ENCODE data around the gene HMGN1. TPM values are rescaled to one million over a fixed set of nuclear protein-coding genes. Genes with fewer than 3 reads are reported as not detected.

Gene HMGN1, protein sequence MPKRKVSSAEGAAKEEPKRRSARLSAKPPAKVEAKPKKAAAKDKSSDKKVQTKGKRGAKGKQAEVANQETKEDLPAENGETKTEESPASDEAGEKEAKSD
- 100 to 1,000 TPM; 380 to 409 TPM for total RNA-seq

DNA sequence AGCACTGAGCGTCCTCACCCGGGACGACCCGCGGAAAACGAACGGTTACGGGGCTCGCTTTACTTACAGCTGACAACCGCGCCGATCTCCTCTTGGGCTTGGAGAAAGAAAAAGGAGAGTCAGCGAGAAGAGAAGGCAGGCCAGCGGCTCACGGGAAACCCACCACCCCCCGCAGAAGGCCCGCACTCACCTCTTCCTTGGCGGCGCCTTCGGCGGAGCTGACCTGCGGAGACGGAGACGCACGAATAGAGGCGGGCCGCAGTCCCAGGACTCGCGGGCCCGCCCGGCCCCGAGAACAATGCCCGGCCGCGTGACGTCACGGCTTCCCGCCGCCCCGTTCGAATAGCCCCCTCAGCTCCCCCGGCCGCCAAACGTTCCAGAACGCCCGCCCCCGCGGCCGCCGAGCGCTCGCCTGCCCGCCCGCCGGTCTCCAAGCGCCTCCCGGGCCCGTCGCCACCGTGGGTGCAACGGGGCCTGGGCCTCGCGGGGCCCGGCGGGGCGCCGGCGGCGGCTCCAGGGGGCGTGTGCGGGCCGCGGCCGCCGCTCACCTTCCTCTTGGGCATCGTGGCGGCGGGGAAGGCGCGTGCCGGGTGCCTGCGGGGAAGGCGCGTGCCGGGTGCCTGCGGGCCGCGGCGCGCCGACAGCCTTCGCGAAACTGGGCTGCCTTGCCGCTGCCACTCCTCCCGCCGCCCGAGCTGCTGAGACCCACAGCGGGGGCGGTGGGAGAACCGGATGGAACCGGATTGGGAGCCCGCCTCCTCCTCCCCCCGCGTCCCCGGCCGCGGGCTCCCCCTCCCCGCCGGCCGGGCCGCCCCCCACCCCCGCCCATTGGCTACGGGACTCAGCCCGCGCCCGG is at the start of gene HMGN1:
HMGN1 (minus strand) TSS at position 734 of the 856 bp plus-strand sequence; CDS start at position 563, 171 bp downstream.
- Mint-ChIP-seq H3K4me1 (ENCODE audit: low read depth) (peaks cover 39% of the 10 kb centered on the region), H3K36me3 (ENCODE audit: low read depth) (peaks cover 40% of the 10 kb centered on the region), H3K27ac (peak within 1 kb of the TSS; percentile 100), H3K9me3 (ENCODE audit: insufficient read depth) (no peaks in the 10 kb centered on the region), H3K4me3 (peak within 1 kb of the TSS; percentile 98), H3K27me3 (ENCODE audit: low read depth) (peaks cover 4% of the 10 kb centered on the region)
- DNase-seq (peak; percentile 89), ATAC-seq (peak; percentile 47)
- ChIA-PET CTCF (interaction anchor here (0.8 to 3.5 kb wide), 6 partner anchors 10 to 93 kb away, joined by 3 to 20 read pairs (median 4); partner anchors contain the start of gene BRWD1), POLR2A (interaction anchor here (0.8 to 4.8 kb wide), 10 partner anchors 9 to 165 kb away, joined by 3 to 77 read pairs (median 5); partner anchors contain the start of genes BRWD1 and PSMG1)

DNA sequence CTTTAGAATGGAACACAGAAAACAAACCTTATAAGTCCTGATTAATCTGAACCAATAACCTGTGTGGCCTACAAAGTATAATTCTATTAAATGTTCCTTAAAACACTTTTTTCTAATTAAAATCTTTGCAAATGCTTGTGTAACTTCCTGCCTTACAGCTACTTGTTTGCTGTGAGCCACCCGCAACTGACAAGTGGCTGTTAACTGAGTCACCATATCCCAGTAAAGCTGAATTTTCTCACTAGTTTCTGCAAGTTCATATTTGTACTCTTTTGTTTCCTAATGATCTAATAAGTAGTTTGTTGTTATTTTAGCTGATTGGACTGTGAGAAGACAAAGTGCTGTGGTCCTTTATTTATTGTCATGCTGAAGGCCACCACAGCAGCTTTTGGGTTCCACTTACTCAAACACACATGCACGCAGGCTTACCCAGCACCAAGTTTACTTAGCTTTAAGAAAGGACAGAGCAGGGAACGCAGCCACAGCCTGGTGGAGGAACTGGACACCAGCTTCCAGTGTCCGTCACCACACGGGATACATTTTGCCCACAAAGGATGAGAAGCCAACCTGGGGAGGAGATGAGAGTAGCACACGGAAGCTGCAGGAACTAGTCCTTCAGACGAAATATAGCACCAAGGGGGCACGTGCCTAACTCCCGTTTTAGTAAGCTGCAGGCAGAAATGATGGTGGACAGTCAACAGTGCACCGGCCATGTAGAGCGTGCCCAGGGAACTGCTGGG is 48.9 kb upstream of the HMGN1 start:
- ChIA-PET POLR2A (interaction anchor here (0.7 kb wide), 1 partner anchor 52 kb away, joined by 4 read pairs; no protein-coding TSS in a partner anchor), CTCF (interaction anchor here (1.3 to 1.7 kb wide), 2 partner anchors 10 to 44 kb away, joined by 4 to 5 read pairs; no protein-coding TSS in a partner anchor)
- H3K4me3 Mint-ChIP-seq = no peak overlapping the region
- no peaks in the 10 kb centered on the region for H3K4me1 Mint-ChIP-seq (ENCODE audit: low read depth)
- H3K27ac Mint-ChIP-seq = no peak overlapping the region
- no peak for ATAC-seq
- no peak for DNase-seq
- no peaks in the 10 kb centered on the region for H3K9me3 Mint-ChIP-seq (ENCODE audit: insufficient read depth)
- H3K27me3 Mint-ChIP-seq (ENCODE audit: low read depth) = no peaks in the 10 kb centered on the region
- peaks cover 26% of the 10 kb centered on the region for H3K36me3 Mint-ChIP-seq (ENCODE audit: low read depth)

DNA sequence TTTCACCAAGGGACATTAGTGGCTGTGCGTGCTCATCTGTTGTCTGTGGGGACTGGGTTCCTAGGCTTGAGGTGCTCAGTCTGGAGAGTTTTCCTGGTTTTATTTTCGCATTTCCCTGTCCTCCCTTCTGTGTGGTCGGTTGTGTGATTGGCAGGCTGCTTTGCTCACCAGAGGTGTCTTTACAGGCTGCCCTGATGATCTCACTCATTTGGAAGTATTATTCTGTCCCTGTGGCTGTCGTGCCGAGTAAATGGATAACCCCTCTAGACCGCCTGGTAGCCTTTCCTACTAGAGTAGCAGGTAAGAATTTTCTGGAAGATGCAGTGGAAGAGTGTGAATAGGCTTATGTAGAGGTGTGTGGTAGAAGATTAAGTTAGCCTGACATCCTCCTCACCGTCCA is 44.1 kb upstream of the HMGN1 start:
- Mint-ChIP-seq H3K27ac (no peak overlapping the region), H3K4me3 (no peak overlapping the region), H3K36me3 (ENCODE audit: low read depth) (peaks cover 40% of the 10 kb centered on the region), H3K27me3 (ENCODE audit: low read depth) (no peaks in the 10 kb centered on the region), H3K4me1 (ENCODE audit: low read depth) (peaks cover 15% of the 10 kb centered on the region), H3K9me3 (ENCODE audit: insufficient read depth) (no peaks in the 10 kb centered on the region)
- CTCF ChIA-PET = no interaction called here
- no peak for ATAC-seq
- POLR2A ChIA-PET = no interaction called here
- DNase-seq = no peak

DNA sequence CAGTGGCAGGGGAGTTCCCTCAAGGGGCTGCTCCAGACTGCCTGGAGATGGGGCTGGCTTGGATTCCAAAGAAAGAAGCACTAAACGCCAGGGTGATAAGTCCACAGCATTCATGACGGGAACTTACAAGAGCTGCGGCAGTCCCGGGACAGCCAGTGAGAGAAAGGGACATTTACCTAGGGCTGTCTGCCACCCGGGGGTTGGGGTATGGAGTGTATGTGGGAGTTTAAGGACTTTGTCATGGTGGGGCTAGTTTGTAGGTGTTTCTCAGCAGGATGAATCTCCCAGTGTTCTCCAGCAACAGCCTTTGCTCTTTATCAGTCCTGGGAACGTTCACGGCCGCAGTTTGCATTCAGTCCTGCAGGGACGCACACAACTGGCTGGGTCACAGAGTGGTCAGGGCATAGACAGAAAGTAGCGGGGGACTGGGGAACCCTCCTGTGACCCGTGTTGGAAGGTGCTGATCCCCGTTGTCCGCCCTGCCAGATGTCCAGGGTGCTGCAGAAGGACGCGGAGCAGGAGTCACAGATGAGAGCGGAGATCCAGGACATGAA is 41.4 kb upstream of the HMGN1 start:
- no peak overlapping the region for H3K4me3 Mint-ChIP-seq
- POLR2A ChIA-PET = interaction anchor here (2.0 kb wide), 1 partner anchor 76 kb away, joined by 5 read pairs; the partner anchor contains the start of gene BRWD1
- no peaks in the 10 kb centered on the region for H3K9me3 Mint-ChIP-seq (ENCODE audit: insufficient read depth)
- H3K27ac Mint-ChIP-seq = no peak overlapping the region
- CTCF ChIA-PET = interaction anchor here (0.9 to 1.5 kb wide), 2 partner anchors 9 to 214 kb away, joined by 3 to 5 read pairs; no protein-coding TSS in a partner anchor
- no peak for ATAC-seq
- H3K27me3 Mint-ChIP-seq (ENCODE audit: low read depth) = no peaks in the 10 kb centered on the region
- H3K36me3 Mint-ChIP-seq (ENCODE audit: low read depth) = peaks cover 29% of the 10 kb centered on the region
- DNase-seq = no peak
- peaks cover 26% of the 10 kb centered on the region for H3K4me1 Mint-ChIP-seq (ENCODE audit: low read depth)

DNA sequence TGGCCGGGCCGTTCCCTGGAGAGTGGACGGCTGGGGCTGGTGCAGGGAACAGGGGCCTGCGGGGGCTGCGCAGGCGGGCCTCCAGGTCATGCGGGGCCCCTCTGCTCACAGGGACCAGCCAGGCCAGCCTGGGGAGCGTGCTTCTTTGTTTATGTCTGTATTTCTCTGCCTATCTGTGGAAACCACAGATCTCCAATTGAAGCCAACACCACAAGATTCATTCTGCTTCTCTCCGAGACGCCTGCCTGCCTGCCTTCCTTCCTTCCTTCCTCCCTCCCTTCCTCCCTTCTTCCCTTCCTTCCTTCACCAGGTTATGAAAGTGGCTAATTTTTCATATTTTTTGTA is 39.9 kb upstream of the HMGN1 start:
- CTCF ChIA-PET = no interaction called here
- POLR2A ChIA-PET = no interaction called here
- DNase-seq = no peak
- peak overlapping the region; percentile 58 for H3K27ac Mint-ChIP-seq
- no peak for ATAC-seq
- peaks cover 38% of the 10 kb centered on the region for H3K4me1 Mint-ChIP-seq (ENCODE audit: low read depth)
- peaks cover 22% of the 10 kb centered on the region for H3K36me3 Mint-ChIP-seq (ENCODE audit: low read depth)
- H3K27me3 Mint-ChIP-seq (ENCODE audit: low read depth) = no peaks in the 10 kb centered on the region
- peak overlapping the region; percentile 85 for H3K4me3 Mint-ChIP-seq
- no peaks in the 10 kb centered on the region for H3K9me3 Mint-ChIP-seq (ENCODE audit: insufficient read depth)

DNA sequence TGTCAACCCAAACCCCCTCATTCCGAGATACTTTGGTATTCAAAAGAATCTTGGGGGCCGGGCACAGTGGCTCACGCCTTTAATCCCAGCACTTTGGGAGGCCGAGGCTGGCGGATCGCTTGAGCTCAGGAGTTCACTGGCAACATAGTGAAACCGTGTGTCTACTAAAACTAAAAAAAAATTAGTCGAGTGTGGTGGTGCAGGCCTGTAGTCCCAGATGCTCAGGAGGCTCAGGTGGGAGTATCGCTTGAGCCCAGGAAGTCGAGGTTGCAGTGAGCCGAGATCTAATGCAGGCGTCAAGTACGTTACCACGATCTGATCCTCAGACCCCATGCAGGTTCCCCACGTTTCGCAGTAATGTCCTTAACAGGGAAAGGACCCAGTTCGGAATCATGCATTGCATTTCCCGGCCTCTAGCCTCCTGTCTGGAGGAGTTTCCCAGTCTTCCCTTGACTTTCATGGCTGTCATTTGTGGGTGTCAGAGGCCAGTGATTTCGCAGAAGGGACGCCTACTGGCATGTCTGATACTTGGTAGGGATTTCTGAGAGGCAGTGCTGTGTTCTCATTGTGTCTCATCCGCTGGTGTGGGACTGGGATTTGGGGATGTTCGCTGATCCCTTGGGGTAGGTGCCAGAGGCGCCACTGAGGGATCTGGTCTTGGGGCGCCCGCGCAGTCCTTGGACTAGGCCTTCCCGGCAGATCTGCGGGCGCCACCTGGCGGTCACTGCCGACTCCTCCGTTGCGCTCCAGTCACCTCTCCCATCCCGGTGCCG is 39.3 kb upstream of the HMGN1 start:
- peaks cover 18% of the 10 kb centered on the region for H3K36me3 Mint-ChIP-seq (ENCODE audit: low read depth)
- CTCF ChIA-PET = interaction anchor here (0.6 to 2.6 kb wide), 15 partner anchors 11 to 211 kb away, joined by 3 to 20 read pairs (median 5); partner anchors contain the start of genes HMGN1, LCA5L and PSMG1
- DNase-seq = peak; percentile 91
- peak overlapping the region; percentile 89 for H3K27ac Mint-ChIP-seq
- POLR2A ChIA-PET = interaction anchor here (1.1 to 2.2 kb wide), 3 partner anchors 40 to 204 kb away, joined by 7 to 13 read pairs (median 13); partner anchors contain the start of genes BRWD1 and PSMG1
- peaks cover 38% of the 10 kb centered on the region for H3K4me1 Mint-ChIP-seq (ENCODE audit: low read depth)
- H3K4me3 Mint-ChIP-seq = peak overlapping the region; percentile 85
- no peaks in the 10 kb centered on the region for H3K27me3 Mint-ChIP-seq (ENCODE audit: low read depth)
- ATAC-seq = peak; percentile 89
- H3K9me3 Mint-ChIP-seq (ENCODE audit: insufficient read depth) = no peaks in the 10 kb centered on the region

DNA sequence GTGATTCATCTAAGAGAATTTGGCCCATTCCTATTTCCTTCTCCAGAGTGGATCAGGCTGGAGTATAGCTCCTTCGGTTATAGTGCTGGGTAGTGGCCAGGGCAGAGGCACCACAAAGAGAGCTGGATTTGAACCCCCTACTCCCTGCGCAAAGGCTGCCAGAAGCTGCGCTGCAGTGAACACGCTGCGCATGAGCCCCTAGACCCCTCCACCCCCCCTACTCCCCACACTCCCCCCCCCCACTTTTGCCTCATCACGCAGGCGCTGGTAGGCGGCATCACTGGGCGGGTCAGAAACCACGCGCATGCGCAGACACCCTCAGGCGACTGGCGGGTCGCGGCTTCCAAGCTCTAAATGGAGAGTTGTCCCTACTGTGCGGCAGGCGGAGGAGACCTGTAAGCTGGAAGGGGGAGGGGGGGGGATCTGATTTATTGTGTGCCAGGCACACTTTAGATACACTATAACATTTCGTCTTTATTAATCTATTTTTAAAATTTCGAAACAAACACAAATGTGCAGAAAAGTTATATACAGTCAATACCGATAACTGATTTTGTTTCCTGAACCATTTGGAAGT is 38.7 kb upstream of the HMGN1 start:
- CTCF ChIA-PET = interaction anchor here (0.6 to 2.6 kb wide), 16 partner anchors 11 to 210 kb away, joined by 3 to 20 read pairs (median 4); partner anchors contain the start of genes HMGN1, LCA5L and PSMG1
- peaks cover 12% of the 10 kb centered on the region for H3K36me3 Mint-ChIP-seq (ENCODE audit: low read depth)
- H3K27ac Mint-ChIP-seq = peak overlapping the region; percentile 89
- DNase-seq (peak; percentile 93), ATAC-seq (peak; percentile 60)
- H3K4me1 Mint-ChIP-seq (ENCODE audit: low read depth) = peaks cover 38% of the 10 kb centered on the region
- POLR2A ChIA-PET = interaction anchor here (0.6 to 2.2 kb wide), 4 partner anchors 40 to 242 kb away, joined by 3 to 13 read pairs (median 10); partner anchors contain the start of genes BRWD1 and PSMG1
- H3K27me3 Mint-ChIP-seq (ENCODE audit: low read depth) = no peaks in the 10 kb centered on the region
- no peaks in the 10 kb centered on the region for H3K9me3 Mint-ChIP-seq (ENCODE audit: insufficient read depth)
- H3K4me3 Mint-ChIP-seq = peak overlapping the region; percentile 85

DNA sequence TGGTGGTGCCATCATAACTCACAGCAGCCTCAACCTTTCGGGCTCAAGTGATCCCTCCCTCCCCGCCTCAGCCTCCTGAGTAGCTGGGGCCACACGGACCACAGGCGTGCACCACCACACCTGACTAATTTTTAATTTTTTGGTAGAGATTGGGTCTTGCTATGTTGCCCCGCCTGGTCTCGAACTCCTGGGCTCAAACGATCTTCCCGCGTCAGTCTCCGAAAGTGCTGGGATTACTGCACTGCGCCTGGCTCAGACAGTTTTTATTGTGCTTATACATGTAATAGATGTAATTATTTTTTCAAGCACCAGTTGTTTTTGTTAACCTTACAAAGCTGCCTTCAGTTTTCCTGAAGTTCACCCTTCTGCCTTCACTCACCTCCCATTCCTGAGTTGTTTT is 38.0 kb upstream of the HMGN1 start:
- peaks cover 40% of the 10 kb centered on the region for H3K4me1 Mint-ChIP-seq (ENCODE audit: low read depth)
- no peaks in the 10 kb centered on the region for H3K9me3 Mint-ChIP-seq (ENCODE audit: insufficient read depth)
- peak overlapping the region; percentile 89 for H3K27ac Mint-ChIP-seq
- no peaks in the 10 kb centered on the region for H3K27me3 Mint-ChIP-seq (ENCODE audit: low read depth)
- H3K36me3 Mint-ChIP-seq (ENCODE audit: low read depth) = peaks cover 12% of the 10 kb centered on the region
- peak overlapping the region; percentile 85 for H3K4me3 Mint-ChIP-seq
- DNase-seq = no peak
- ChIA-PET POLR2A (interaction anchor here (1.1 to 2.2 kb wide), 3 partner anchors 39 to 203 kb away, joined by 7 to 13 read pairs (median 13); partner anchors contain the start of genes BRWD1 and PSMG1), CTCF (interaction anchor here (1.0 to 2.6 kb wide), 7 partner anchors 14 to 203 kb away, joined by 3 to 20 read pairs (median 11); partner anchors contain the start of genes HMGN1 and PSMG1)
- ATAC-seq = no peak

DNA sequence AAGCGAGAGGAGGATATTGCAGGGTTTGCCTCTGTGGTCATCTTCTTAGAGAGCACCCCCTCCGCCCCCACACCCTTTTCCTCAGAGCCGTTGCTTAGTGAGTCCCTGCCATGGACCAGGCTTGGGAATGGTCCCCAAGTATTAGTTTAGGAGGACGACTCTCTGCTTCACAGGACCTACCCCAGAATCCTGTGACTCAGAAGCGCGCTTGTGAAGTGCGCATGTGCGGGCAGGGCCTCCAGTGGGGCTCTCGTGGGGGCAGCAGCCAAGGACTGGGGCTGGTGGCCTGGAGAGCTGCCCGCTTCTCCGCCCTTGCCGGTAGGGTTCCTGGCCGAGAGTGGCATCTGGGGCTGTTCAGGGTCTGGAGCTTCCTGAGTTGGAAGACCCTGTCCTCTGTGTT is 37.3 kb upstream of the HMGN1 start:
- no peaks in the 10 kb centered on the region for H3K9me3 Mint-ChIP-seq (ENCODE audit: insufficient read depth)
- H3K27ac Mint-ChIP-seq = peak overlapping the region; percentile 63
- DNase-seq (no peak), ATAC-seq (no peak)
- POLR2A ChIA-PET = interaction anchor here (1.5 to 2.2 kb wide), 2 partner anchors 38 to 74 kb away, joined by 3 to 13 read pairs; no protein-coding TSS in a partner anchor
- peaks cover 7% of the 10 kb centered on the region for H3K36me3 Mint-ChIP-seq (ENCODE audit: low read depth)
- no peaks in the 10 kb centered on the region for H3K27me3 Mint-ChIP-seq (ENCODE audit: low read depth)
- H3K4me1 Mint-ChIP-seq (ENCODE audit: low read depth) = peaks cover 43% of the 10 kb centered on the region
- H3K4me3 Mint-ChIP-seq = peak overlapping the region; percentile 43
- CTCF ChIA-PET = interaction anchor here (1.9 to 2.6 kb wide), 3 partner anchors 12 to 56 kb away, joined by 5 to 20 read pairs (median 7); partner anchors contain the start of gene HMGN1

Data from activated CD8-positive, alpha-beta T cell treated with anti-CD3 and anti-CD28 coated beads, Interleukin-2, amount 10 ng/mL, durations not matched to agents 7 days and 5 days (primary cell).